SK-N-SH treated with all-trans-retinoic acid at 6 μM for 48 hours (cell line): ENCODE results near the gene XPO1.
"Not testable (repeated sequence)": the region's sequence is repeated elsewhere in the genome, so short reads cannot be mapped to it uniquely, and the experiment has no call there.

Experiments used
- ATAC-seq: fragments of 200-7000 bp; cut with Tn5 transposase; 3 replicates; pipeline ENCODE4 v1.9.1; 2020; ENCODE audit warnings: mild to moderate bottlenecking, moderate library complexity
- ARNTL ChIP-seq: fragments of 450-650 bp; formaldehyde crosslinking; IDR thresholded peaks from 2 replicates; pipeline ENCODE4 v1.5.0; 2020; ENCODE audit warnings: low read depth, mild to moderate bottlenecking, moderate library complexity, borderline replicate concordance
- BACH2 ChIP-seq: fragments of 250-450 bp; sonication (Bioruptor Pico); IDR thresholded peaks from 2 replicates; pipeline ENCODE4 v1.9.0; 2021; ENCODE audit warnings: mild to moderate bottlenecking, borderline replicate concordance
- CSDC2 ChIP-seq: fragments of 250-450 bp; sonication (Bioruptor Pico); IDR thresholded peaks from 2 replicates; pipeline ENCODE4 v1.5.0; 2020; ENCODE audit warnings: mild to moderate bottlenecking, moderate library complexity
- ESRRG ChIP-seq: fragments of 250-450 bp; sonication (Bioruptor Pico); IDR thresholded peaks from 2 replicates; pipeline ENCODE4 v1.6.1; 2021; ENCODE audit warnings: mild to moderate bottlenecking
- GLIS3 ChIP-seq: fragments of 250-450 bp; sonication (Bioruptor Pico); IDR thresholded peaks from 2 replicates; pipeline ENCODE4 v1.5.0; 2020; ENCODE audit warnings: mild to moderate bottlenecking, moderate library complexity
- ISL1 ChIP-seq: fragments of 250-450 bp; sonication (Bioruptor Pico); IDR thresholded peaks from 2 replicates; pipeline ENCODE4 v2.1.2; 2022; ENCODE audit warnings: mild to moderate bottlenecking, moderate library complexity
- OSR1 ChIP-seq: fragments of 250-450 bp; sonication (Bioruptor Pico); IDR thresholded peaks from 2 replicates; pipeline ENCODE4 v1.8.0; 2022; ENCODE audit warnings: moderate library complexity, mild to moderate bottlenecking, inconsistent platforms
- PPARA ChIP-seq: fragments of 250-450 bp; sonication (Bioruptor Pico); IDR thresholded peaks from 2 replicates; pipeline ENCODE4 v1.5.0; 2020; ENCODE audit warnings: mild to moderate bottlenecking, borderline replicate concordance
- RARB ChIP-seq: fragments of 250-450 bp; sonication (Bioruptor Pico); IDR thresholded peaks from 2 replicates; pipeline ENCODE4 v1.8.0; 2021; ENCODE audit warnings: mild to moderate bottlenecking, moderate library complexity
- SNAI2 ChIP-seq: fragments of 250-450 bp; sonication (Bioruptor Pico); IDR thresholded peaks from 2 replicates; pipeline ENCODE4 v1.5.0; 2020; ENCODE audit warnings: mild to moderate bottlenecking, moderate library complexity
- TCF4 ChIP-seq: fragments of 250-450 bp; sonication (Bioruptor Pico); IDR thresholded peaks from 2 replicates; pipeline ENCODE4 v1.8.0; 2021; ENCODE audit warnings: mild to moderate bottlenecking, moderate library complexity, borderline replicate concordance
- TOX ChIP-seq: fragments of 250-450 bp; sonication (Bioruptor Pico); IDR thresholded peaks from 2 replicates; pipeline ENCODE4 v1.8.0; 2021; ENCODE audit warnings: mild to moderate bottlenecking, moderate library complexity, borderline replicate concordance
- ZFP3 ChIP-seq: fragments of 250-450 bp; sonication (Bioruptor Pico); IDR thresholded peaks from 2 replicates; pipeline ENCODE4 v1.5.0; 2020; ENCODE audit warnings: mild to moderate bottlenecking, moderate library complexity
- ZFP30 ChIP-seq: fragments of 450-650 bp; formaldehyde crosslinking; IDR thresholded peaks from 2 replicates; pipeline ENCODE4 v1.5.0; 2022; ENCODE audit warnings: mild to moderate bottlenecking, moderate library complexity
- ZNF565 ChIP-seq: fragments of 450-650 bp; formaldehyde crosslinking; conservative IDR thresholded peaks from 2 replicates; pipeline ENCODE4 v1.5.0; 2020; ENCODE audit warnings: low read depth, mild to moderate bottlenecking, moderate library complexity
- ZNF70 ChIP-seq: fragments of 450-650 bp; formaldehyde crosslinking; IDR thresholded peaks from 2 replicates; pipeline ENCODE4 v1.5.0; 2020; ENCODE audit warnings: mild to moderate bottlenecking, moderate library complexity
- ZNF8 ChIP-seq: fragments of 450-650 bp; formaldehyde crosslinking; IDR thresholded peaks from 2 replicates; pipeline ENCODE4 v1.5.0; 2020; ENCODE audit warnings: mild to moderate bottlenecking, moderate library complexity
- TF ChIP-seq, protein P1 (sequence below): fragments of 250-450 bp; sonication (Bioruptor Pico); IDR thresholded peaks from 2 replicates; pipeline ENCODE4 v1.5.1; 2020; ENCODE audit warnings: low read depth, mild to moderate bottlenecking, moderate library complexity
- TF ChIP-seq, protein P2 (sequence below): fragments of 250-450 bp; sonication (Bioruptor Pico); IDR thresholded peaks from 2 replicates; pipeline ENCODE4 v1.8.0; 2020; ENCODE audit warnings: mild to moderate bottlenecking, moderate library complexity, borderline replicate concordance
- TF ChIP-seq, protein P3 (sequence below): fragments of 250-450 bp; sonication (Bioruptor Pico); IDR thresholded peaks from 2 replicates; pipeline ENCODE4 v1.5.1; 2021; ENCODE audit warnings: mild to moderate bottlenecking, moderate library complexity
- TF ChIP-seq, protein P4 (sequence below): fragments of 250-450 bp; sonication (Bioruptor Pico); IDR thresholded peaks from 2 replicates; pipeline ENCODE4 v1.8.0; 2021; ENCODE audit warnings: low read depth, mild to moderate bottlenecking, moderate library complexity, borderline replicate concordance

Gene XPO1

DNA sequence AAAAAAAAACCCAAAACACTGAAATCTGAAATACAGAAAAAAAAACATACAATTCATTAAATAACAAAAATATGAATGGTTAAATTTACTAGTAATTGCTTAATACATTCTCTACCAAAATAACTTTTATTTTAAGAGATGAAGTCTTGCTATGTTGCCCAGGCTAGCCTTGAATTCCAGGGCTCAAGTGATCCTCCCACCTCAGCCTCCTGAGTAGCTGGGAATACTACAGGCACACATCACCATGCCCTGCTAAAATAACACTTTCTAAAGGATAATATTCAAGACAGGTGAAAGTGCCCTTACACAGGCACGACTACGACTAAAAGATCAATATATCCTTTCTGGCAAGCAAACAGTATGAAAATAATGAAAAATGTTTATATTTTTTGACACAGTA, 76.8 kb downstream of the XPO1 start:
- TF ChIP-seq ZNF8 (CRISPR knock-in tag) = no peak
- TF ChIP-seq, protein P1, sequence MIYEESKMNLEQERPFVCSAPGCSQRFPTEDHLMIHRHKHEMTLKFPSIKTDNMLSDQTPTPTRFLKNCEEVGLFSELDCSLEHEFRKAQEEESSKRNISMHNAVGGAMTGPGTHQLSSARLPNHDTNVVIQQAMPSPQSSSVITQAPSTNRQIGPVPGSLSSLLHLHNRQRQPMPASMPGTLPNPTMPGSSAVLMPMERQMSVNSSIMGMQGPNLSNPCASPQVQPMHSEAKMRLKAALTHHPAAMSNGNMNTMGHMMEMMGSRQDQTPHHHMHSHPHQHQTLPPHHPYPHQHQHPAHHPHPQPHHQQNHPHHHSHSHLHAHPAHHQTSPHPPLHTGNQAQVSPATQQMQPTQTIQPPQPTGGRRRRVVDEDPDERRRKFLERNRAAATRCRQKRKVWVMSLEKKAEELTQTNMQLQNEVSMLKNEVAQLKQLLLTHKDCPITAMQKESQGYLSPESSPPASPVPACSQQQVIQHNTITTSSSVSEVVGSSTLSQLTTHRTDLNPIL (CRISPR knock-in tag) = no peak
- no peak for TF ChIP-seq SNAI2 (CRISPR knock-in tag)
- no peak for TF ChIP-seq ZNF70
- TF ChIP-seq ZFP30 (CRISPR knock-in tag) = no peak
- no peak for TF ChIP-seq RARB (CRISPR knock-in tag)
- no peak for ATAC-seq

DNA sequence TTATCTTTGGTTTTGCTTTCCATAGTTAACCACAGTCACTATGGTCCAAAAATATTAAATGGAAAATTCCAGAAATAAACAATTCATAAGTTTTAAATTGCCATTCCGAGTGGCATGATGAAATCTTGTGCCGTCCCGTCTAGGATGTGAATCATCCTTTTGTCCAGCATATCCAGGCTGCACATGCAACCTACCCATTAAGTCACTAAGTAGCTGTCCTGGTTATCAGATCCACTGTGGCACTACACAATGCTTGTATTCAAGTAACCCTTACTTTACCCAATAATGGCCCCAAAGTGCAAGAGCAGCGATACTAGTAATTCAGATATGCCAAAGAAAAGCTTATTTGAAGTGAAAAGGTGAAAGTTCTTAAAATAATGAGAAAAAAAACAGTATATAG, 78.0 kb downstream of the XPO1 start:
- TF ChIP-seq, protein P2, sequence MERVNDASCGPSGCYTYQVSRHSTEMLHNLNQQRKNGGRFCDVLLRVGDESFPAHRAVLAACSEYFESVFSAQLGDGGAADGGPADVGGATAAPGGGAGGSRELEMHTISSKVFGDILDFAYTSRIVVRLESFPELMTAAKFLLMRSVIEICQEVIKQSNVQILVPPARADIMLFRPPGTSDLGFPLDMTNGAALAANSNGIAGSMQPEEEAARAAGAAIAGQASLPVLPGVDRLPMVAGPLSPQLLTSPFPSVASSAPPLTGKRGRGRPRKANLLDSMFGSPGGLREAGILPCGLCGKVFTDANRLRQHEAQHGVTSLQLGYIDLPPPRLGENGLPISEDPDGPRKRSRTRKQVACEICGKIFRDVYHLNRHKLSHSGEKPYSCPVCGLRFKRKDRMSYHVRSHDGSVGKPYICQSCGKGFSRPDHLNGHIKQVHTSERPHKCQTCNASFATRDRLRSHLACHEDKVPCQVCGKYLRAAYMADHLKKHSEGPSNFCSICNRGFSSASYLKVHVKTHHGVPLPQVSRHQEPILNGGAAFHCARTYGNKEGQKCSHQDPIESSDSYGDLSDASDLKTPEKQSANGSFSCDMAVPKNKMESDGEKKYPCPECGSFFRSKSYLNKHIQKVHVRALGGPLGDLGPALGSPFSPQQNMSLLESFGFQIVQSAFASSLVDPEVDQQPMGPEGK = no peak; the same call in 1 of the 2 replicates
- TF ChIP-seq ZNF70 (no peak), ZFP30 (CRISPR knock-in tag) (no peak), ARNTL (CRISPR knock-in tag) (no peak), PPARA (no peak), ISL1 (CRISPR knock-in tag) (peak; percentile 74), TCF4 (no peak)
- TF ChIP-seq, protein P3, sequence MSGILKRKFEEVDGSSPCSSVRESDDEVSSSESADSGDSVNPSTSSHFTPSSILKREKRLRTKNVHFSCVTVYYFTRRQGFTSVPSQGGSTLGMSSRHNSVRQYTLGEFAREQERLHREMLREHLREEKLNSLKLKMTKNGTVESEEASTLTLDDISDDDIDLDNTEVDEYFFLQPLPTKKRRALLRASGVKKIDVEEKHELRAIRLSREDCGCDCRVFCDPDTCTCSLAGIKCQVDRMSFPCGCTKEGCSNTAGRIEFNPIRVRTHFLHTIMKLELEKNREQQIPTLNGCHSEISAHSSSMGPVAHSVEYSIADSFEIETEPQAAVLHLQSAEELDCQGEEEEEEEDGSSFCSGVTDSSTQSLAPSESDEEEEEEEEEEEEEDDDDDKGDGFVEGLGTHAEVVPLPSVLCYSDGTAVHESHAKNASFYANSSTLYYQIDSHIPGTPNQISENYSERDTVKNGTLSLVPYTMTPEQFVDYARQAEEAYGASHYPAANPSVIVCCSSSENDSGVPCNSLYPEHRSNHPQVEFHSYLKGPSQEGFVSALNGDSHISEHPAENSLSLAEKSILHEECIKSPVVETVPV (CRISPR knock-in tag) = no peak
- peak; percentile 84 for ATAC-seq

DNA sequence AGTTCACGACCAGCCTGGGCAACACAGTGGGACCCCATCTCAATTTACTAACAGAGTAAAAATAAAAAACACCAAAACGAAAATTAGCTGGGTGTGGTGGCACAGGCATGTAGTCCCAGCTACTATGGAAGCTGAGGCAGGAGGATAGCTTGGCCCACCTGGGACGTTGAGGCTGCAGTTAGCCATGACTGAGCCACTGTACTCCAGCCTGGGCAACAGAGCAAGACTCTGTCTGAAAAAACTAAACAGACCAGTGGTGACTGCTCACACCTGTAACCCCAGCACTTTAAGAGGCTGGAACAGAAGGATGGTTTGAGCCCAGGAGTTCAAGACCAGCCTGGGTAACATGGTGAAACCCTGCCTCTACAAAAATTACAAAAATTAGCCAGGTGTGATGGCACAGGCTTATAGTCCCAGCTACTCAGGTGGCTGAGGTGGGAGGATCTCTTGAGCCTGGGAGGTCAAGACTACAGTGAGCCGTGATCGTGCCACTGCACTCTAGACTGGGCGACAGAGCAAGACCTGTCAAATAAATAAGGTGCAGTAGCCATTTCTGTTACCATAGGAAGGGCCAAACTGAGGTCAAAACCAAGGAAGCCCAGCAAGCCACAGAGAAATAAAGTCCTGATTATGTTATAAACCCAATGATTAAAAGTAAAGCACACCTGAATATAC, 81.3 kb downstream of the XPO1 start:
- ATAC-seq = no peak
- TF ChIP-seq ARNTL (CRISPR knock-in tag) = no peak
- TF ChIP-seq, protein P1 (CRISPR knock-in tag) = no peak
- TF ChIP-seq, protein P4, sequence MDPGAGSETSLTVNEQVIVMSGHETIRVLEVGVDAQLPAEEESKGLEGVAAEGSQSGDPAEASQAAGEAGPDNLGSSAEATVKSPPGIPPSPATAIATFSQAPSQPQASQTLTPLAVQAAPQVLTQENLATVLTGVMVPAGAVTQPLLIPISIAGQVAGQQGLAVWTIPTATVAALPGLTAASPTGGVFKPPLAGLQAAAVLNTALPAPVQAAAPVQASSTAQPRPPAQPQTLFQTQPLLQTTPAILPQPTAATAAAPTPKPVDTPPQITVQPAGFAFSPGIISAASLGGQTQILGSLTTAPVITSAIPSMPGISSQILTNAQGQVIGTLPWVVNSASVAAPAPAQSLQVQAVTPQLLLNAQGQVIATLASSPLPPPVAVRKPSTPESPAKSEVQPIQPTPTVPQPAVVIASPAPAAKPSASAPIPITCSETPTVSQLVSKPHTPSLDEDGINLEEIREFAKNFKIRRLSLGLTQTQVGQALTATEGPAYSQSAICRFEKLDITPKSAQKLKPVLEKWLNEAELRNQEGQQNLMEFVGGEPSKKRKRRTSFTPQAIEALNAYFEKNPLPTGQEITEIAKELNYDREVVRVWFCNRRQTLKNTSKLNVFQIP (CRISPR knock-in tag) = no peak
- no peak for TF ChIP-seq TCF4
- TF ChIP-seq GLIS3 (CRISPR knock-in tag) = no peak
- no peak for TF ChIP-seq ZFP30 (CRISPR knock-in tag)
- no peak for TF ChIP-seq RARB (CRISPR knock-in tag)
- TF ChIP-seq ZNF70 = no peak
- no peak for TF ChIP-seq ZFP3 (CRISPR knock-in tag)
- no peak for TF ChIP-seq BACH2 (CRISPR knock-in tag)
- TF ChIP-seq OSR1 = no peak

DNA sequence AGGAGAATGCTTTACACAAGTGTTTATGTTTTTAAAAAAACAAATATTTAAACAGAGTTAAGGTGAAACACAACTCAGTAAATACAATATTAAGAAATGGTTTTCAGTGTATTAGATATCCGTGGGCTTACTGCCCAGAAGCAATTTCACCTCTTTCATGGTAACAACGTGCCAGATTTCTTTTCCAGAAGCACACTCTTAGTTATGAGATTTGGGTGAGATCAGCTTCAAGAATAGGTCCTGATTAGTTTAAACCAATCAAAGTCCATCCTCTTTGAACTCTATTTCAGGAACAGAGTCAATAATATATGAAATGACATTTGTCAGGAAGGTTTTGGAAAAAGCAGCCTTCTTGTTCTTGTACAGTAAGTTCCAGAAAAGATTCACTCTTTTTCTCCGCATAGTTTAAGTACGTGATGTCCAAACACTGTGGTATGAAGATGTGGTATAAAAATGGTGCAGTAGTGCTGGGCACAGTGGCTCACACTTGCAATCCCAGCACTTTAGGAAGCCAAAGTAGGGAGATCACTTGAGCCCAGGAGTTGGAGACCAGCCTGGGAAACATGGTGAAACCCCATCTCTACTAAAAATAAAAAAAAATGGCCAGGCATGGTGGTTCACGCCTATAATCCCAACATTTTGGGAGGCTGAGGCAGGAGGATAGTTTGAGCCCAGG, 81.9 kb downstream of the XPO1 start:
- ATAC-seq = no peak
- TF ChIP-seq TOX (CRISPR knock-in tag) (no peak), ZFP30 (CRISPR knock-in tag) (no peak), ZNF565 (CRISPR knock-in tag) (no peak), ZNF8 (CRISPR knock-in tag) (no peak), ARNTL (CRISPR knock-in tag) (no peak), CSDC2 (CRISPR knock-in tag) (no peak), ESRRG (CRISPR knock-in tag) (no peak), BACH2 (CRISPR knock-in tag) (no peak), SNAI2 (CRISPR knock-in tag) (no peak), ISL1 (CRISPR knock-in tag) (no peak)
- TF ChIP-seq, protein P1 (CRISPR knock-in tag) = no peak
- TF ChIP-seq, protein P2 = no peak

DNA sequence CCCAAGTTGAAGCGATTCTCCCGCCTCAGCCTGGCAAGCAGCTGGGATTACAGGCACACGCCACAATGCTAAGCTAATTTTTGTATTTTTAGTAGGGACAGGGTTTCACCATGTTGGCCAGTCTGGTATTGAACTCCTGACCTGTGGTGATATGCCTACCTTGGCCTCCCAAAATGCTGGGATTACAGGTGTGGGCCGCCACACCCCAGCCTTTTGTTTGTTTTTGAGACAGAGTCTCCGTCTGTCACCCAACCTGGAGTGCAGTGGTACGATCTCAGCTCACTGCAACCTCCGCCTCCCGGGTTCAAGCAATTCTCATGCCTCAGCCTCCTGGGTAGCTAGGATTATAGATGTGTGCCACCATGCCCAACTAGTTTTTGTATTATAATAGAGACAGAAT, 83.2 kb downstream of the XPO1 start:
- ATAC-seq = not testable (repeated sequence)
